ENCODE results near the gene PPP6R2. TPM values are rescaled to one million over a fixed set of nuclear protein-coding genes. Genes with fewer than 3 reads are reported as not detected.
A peak's percentile ranks its signal among the peaks of the same experiment; 100 is the strongest.

Gene PPP6R2
- total and polyA plus RNA-seq, 10 donors = 23.6 to 76.2 (median 62.1) TPM

DNA sequence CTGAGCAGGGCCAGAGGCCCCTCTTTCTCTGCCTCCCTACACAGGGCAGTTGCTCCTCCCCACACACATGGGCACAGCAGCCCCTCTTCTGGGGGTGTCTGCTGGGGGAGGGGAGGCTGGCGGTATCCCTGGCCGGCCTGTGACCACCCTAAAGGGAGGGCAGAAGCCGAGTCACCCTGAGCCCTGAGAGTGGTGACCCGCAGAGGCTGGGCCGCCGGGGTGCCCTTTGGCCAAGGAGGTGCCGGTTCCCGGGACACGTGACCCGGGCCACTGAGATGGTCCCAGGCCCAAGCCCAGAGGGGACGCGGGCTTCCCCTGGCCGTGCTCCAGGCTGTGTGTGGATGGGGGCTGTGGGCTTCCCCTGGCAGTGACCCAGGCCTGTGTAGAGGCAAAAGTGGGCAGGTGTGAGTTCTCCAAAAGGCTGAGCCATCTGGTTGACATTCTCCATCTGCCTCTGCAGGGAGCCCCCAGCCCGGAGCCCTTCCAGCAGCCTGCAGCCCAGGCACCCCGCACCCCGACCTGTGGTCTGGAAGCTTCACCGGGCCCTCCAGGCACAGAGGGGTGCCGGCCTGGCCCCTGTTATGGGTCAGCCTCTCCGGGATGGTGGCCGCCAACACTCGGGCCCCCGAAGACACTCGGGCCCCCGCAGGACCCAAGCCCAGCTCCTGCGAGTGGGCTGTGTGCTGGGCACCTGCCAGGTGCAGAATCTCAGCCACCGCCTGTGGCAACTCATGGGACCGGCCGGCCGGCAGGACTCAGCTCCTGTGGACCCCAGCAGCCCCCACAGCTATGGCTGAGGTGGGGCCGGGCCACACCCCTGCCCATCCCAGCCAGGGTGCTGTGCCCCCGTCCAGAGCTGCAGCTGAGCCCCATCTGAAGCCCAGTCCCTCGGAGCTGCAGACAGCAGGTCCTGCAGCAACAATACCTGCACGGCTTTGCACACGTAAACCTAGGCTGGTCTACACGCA is 139.3 kb downstream of the PPP6R2 start:
- Histone ChIP-seq H3K4me1 (peaks cover 5 to 33% (median 18%) of the 10 kb centered on the region in 6 donors), H3K4me3 (peak overlapping the region; percentile 51 to 86 (median 58)), H3K36me3 (no peaks in the 10 kb centered on the region), H3K27me3 (replicated peaks in 1 of 7) (peaks cover 0 to 71% (median 20%) of the 10 kb centered on the region in 7 donors), H3K9me3 (no peaks in the 10 kb centered on the region), H3K27ac (peak overlapping the region in 3 of 8 donors; percentile 55 to 69 (median 62))
- WGBS, 5 donors = 53 to 75% (median 71%) methylated on average over 8 to 35 of the region's 35 CpGs
- intact Hi-C loops (cut with DNase I; ENCODE audit: low total_unique reads) = no loop called here
- peak; percentile 74 for DNase-seq
- no peak for TF ChIP-seq POLR2A (IDR thresholded peaks at IDR 0.05)
- TF ChIP-seq CTCF (IDR thresholded peaks at IDR 0.05 in 8 of 11, conservative IDR thresholded peaks at IDR 0.05 in 3 of 11) = no peak
- no peak for TF ChIP-seq POLR2AphosphoS5 (IDR thresholded peaks at IDR 0.05)

DNA sequence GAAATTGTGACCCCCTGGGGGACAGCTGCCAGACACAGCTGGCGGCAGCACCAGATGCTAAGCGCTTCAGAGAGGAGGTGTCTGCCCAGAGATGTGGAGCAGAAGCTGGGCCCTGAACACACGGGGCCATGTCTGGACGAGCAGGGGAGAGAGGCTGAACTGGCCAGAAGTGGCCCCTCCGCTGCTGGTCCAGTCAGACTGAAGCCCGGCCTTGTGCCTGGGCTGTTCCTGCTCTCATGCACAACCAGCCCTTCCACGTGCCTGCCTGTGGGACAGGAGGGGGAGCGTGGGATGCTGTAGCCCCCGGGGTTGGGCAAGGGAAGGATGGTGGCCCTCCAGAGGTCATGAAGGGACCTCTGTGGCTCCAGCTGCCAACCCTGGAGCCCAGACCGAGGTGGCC is 140.0 kb downstream of the PPP6R2 start:
- no peaks in the 10 kb centered on the region for H3K9me3 ChIP-seq
- H3K36me3 ChIP-seq = no peaks in the 10 kb centered on the region
- intact Hi-C loops (cut with DNase I; ENCODE audit: low total_unique reads) = no loop called here
- WGBS, 5 donors = 79 to 92% (median 86%) methylated on average over 3 to 10 of the region's 10 CpGs
- H3K27me3 ChIP-seq (replicated peaks in 1 of 7) = peaks cover 0 to 78% (median 20%) of the 10 kb centered on the region in 7 donors
- no peak overlapping the region for H3K27ac ChIP-seq
- DNase-seq = no peak
- TF ChIP-seq POLR2A (IDR thresholded peaks at IDR 0.05) = no peak
- H3K4me1 ChIP-seq = peaks cover 5 to 33% (median 18%) of the 10 kb centered on the region in 6 donors
- no peak overlapping the region for H3K4me3 ChIP-seq

GRCh38 chr22:50483556-50483955 is 140.4 kb downstream of the PPP6R2 start:
- Histone ChIP-seq H3K9me3 (no peaks in the 10 kb centered on the region), H3K27me3 (replicated peaks in 1 of 7) (peaks cover 0 to 82% (median 20%) of the 10 kb centered on the region in 7 donors), H3K4me1 (peaks cover 5 to 33% (median 18%) of the 10 kb centered on the region in 6 donors), H3K27ac (no peak overlapping the region), H3K4me3 (no peak overlapping the region), H3K36me3 (no peaks in the 10 kb centered on the region)
- no peak for TF ChIP-seq POLR2A (IDR thresholded peaks at IDR 0.05)
- 89 to 98% (median 90%) methylated on average over 5 to 8 of the region's 8 CpGs for WGBS, 5 donors
- intact Hi-C loops (cut with DNase I; ENCODE audit: low total_unique reads) = no loop called here
- no peak for DNase-seq

DNA sequence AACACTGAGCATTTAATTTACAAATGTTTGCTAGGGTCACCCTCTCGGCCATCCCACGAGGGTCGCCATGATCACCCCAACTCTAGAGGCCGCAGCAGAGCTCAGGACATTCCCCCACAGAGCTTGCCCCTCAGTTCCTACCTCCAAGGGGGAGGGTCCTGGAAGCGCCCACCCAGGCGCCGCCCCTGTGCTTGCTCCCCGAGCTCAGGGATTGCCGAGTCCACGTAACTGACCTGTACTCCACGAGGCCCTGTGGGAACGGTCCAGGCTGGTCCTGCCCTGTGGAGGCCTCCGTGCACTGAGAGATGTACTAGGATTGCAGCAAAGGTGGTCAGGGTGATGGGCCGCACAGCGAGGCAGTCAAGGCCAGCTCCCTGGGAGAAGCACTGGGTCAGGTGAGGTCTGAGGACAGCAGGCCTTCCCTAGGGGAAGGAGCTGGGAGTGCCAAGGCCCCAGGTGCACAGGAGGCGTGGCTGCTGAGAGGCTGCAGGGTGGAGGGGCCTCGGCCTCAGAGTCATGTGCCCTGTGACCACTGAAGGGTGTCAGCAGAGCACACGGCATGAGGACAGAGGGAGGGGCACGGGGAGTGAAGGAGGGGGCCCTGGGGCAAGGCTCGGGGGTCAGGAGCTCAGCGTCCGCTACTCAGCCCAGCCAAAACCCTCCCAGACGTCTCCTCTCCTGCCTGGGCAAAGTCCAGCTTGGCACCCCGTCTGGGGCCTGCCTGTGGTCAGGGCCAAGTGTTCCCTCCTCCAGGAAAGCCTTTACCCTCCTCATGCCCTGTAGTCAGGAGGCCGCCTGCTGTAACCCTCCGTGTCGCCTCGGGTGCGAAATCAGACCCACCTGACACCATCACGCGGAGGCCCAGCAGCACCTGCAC is 141.1 kb downstream of the PPP6R2 start:
- TF ChIP-seq POLR2A (IDR thresholded peaks at IDR 0.05) (no peak), POLR2AphosphoS5 (IDR thresholded peaks at IDR 0.05) (no peak), CTCF (IDR thresholded peaks at IDR 0.05 in 8 of 11, conservative IDR thresholded peaks at IDR 0.05 in 3 of 11) (no peak)
- intact Hi-C loops (cut with DNase I; ENCODE audit: low total_unique reads) = no loop called here
- 82 to 88% (median 85%) methylated on average over 21 to 31 of the region's 31 CpGs for WGBS, 5 donors
- no peak for DNase-seq
- H3K36me3 ChIP-seq = no peaks in the 10 kb centered on the region
- H3K9me3 ChIP-seq = no peaks in the 10 kb centered on the region
- no peak overlapping the region for H3K4me3 ChIP-seq
- peaks cover 5 to 33% (median 18%) of the 10 kb centered on the region in 6 donors for H3K4me1 ChIP-seq
- no peak overlapping the region for H3K27ac ChIP-seq
- H3K27me3 ChIP-seq (replicated peaks in 1 of 7) = peaks cover 0 to 79% (median 20%) of the 10 kb centered on the region in 7 donors

Data from spleen (tissue), 11 donors.